ENCODE measurements around the gene DOCK1.

Gene DOCK1

GRCh38 chr10:127276794-127277462, 371.7 kb downstream of the DOCK1 start:
- TF ChIP-seq ZFX (IDR thresholded peaks at IDR 0.05; ENCODE audit: borderline replicate concordance) (no peak), CTCF (IDR thresholded peaks at IDR 0.05) (no peak)
- H3K27ac ChIP-seq = no peak overlapping the region

- TF ChIP-seq CTCF (IDR thresholded peaks at IDR 0.05) (no peak), ZFX (IDR thresholded peaks at IDR 0.05; ENCODE audit: borderline replicate concordance) (no peak)
- H3K27ac ChIP-seq = peak overlapping the region; percentile 64; the same call in 1 of the 2 replicates
These were observed 372.8 kb downstream of the DOCK1 start for GRCh38 chr10:127278001-127278400.

DNA sequence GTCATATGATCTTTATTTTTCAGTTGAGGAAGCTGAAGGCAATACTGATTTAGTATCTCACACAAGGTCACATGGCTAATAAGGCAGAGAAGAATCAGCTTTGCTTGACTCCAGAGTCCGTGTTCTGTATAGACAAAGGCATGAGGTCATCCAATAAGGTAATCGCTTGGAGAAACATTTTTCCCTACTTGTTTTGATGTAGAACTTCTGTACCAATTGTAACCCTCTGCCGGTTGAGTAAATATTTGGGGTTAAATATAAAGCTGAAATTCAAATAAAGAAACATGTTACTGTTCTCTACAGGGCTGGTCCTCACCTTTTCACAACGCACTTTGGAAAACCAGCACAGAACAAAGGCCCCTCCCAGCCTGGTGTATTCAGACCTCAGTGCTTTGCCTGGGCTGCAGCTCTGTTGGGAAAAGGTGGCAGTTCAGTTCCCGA, 374.1 kb downstream of the DOCK1 start:
- peak overlapping the region; percentile 64 for H3K27ac ChIP-seq

GRCh38 chr10:127280446-127280845, 375.2 kb downstream of the DOCK1 start:
- no peak overlapping the region for H3K27ac ChIP-seq
- TF ChIP-seq CTCF (IDR thresholded peaks at IDR 0.05) = no peak
- no peak for TF ChIP-seq ZFX (IDR thresholded peaks at IDR 0.05; ENCODE audit: borderline replicate concordance)

More for the DNA sequence above, 374.1 kb downstream of the DOCK1 start:
- TF ChIP-seq ZFX (IDR thresholded peaks at IDR 0.05; ENCODE audit: borderline replicate concordance) = no peak
- no peak for TF ChIP-seq CTCF (IDR thresholded peaks at IDR 0.05)

- TF ChIP-seq CTCF (IDR thresholded peaks at IDR 0.05) = no peak
- no peak for TF ChIP-seq ZFX (IDR thresholded peaks at IDR 0.05; ENCODE audit: borderline replicate concordance)
- no peak overlapping the region for H3K27ac ChIP-seq
These were observed 377.8 kb downstream of the DOCK1 start for GRCh38 chr10:127283017-127283416.

- TF ChIP-seq CTCF (IDR thresholded peaks at IDR 0.05) (no peak), ZFX (IDR thresholded peaks at IDR 0.05; ENCODE audit: borderline replicate concordance) (no peak)
- no peak overlapping the region for H3K27ac ChIP-seq
These were observed 378.3 kb downstream of the DOCK1 start for GRCh38 chr10:127283576-127283975.

DNA sequence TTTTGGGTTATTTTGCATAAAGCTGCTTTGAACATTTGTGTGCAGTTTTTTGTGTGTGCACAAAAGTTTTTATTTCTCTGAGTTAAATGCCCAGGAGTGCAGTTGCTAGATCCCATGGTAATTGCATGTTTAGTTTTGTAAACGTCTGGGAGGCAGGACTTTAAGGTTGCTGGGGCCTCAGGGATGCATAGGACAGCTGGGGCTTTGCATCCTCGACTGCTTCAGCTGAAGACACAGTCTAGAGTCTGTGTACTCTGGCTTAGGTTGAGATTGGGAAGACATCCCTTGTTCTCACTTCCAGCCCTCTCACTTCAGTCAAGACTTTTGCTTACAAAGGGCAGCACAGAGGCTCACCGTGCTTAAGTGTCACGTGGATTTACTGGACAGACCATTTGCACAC, 385.6 kb downstream of the DOCK1 start:
- H3K27ac ChIP-seq = no peak overlapping the region
- TF ChIP-seq CTCF (IDR thresholded peaks at IDR 0.05) (no peak), ZFX (IDR thresholded peaks at IDR 0.05; ENCODE audit: borderline replicate concordance) (no peak)

Data from 22Rv1 (cell line).